MCF 10A (cell line): ENCODE data around the gene FLT1. TPM values are rescaled to one million over a fixed set of nuclear protein-coding genes. Genes with fewer than 3 reads are reported as not detected.

Source experiments
- BruUV-seq: library from RNA; stranded (reverse); fragments of 400-500 nt; replicated peaks from 2 replicates; lab custom pipeline; 2021; lab: Mats Ljungman, UMichigan
- CTCF ChIA-PET: fragments of 300-600 bp; sonication (Branson Sonifier 250); formaldehyde crosslinking; extraction: SDS; loops from one replicate; lab custom pipeline; 2021; ENCODE audit warnings: antibody characterized with exemption, inconsistent platforms; lab: Yijun Ruan, JAX
- POLR2A ChIA-PET: fragments of 300-600, 350-650 bp; sonication (Branson Sonifier 250); formaldehyde crosslinking; extraction: SDS; loops from one replicate; lab custom pipeline; 2020; ENCODE audit warnings: antibody characterized with exemption, inconsistent platforms; lab: Yijun Ruan, JAX
- DNase-seq: peaks from one replicate; pipeline ENCODE4 v3.0.0-alpha.2; 2018; ENCODE audit not compliant: unreplicated experiment
- H3K27ac Mint-ChIP-seq: one replicate; pipeline ENCODE4 v1.8.0; 2022; ENCODE audit warnings: mild to moderate bottlenecking, low read depth, mixed read lengths; ENCODE audit not compliant: unreplicated experiment
- H3K27me3 Mint-ChIP-seq: one replicate; pipeline ENCODE4 v1.8.0; 2022; ENCODE audit warnings: mixed read lengths; ENCODE audit not compliant: insufficient read depth, unreplicated experiment
- H3K36me3 Mint-ChIP-seq: one replicate; pipeline ENCODE4 v1.8.0; 2022; ENCODE audit warnings: mild to moderate bottlenecking, moderate library complexity, mixed read lengths; ENCODE audit not compliant: insufficient read depth, unreplicated experiment
- H3K4me1 Mint-ChIP-seq: one replicate; pipeline ENCODE4 v1.8.0; 2022; ENCODE audit warnings: mixed read lengths; ENCODE audit not compliant: insufficient read depth, unreplicated experiment
- H3K4me3 Mint-ChIP-seq: one replicate; pipeline ENCODE4 v1.8.0; 2022; ENCODE audit warnings: mild to moderate bottlenecking, moderate library complexity, mixed read lengths; ENCODE audit not compliant: unreplicated experiment
- H3K9me3 Mint-ChIP-seq: one replicate; pipeline ENCODE4 v1.8.0; 2022; ENCODE audit warnings: mixed read lengths; ENCODE audit not compliant: unreplicated experiment
- intact Hi-C: fragments of 100-400 bp; cut with micrococcal nuclease; formaldehyde crosslinking; loops from 2 replicates; pipeline ENCODE4 v1.14.1; 2022
- total RNA-seq: library from RNA; stranded (reverse); gene quantifications from 2 replicates; pipeline ENCODE4 v1.2.3, GENCODE V29; 2022
- TF ChIP-seq, protein P1 (sequence below): fragments of 200-600 bp; IDR thresholded peaks from one replicate; pipeline ENCODE4 v1.8.0; 2022; ENCODE audit warnings: antibody characterized with exemption, mild to moderate bottlenecking; ENCODE audit not compliant: unreplicated experiment

FLT1 gene
- total RNA-seq, 1 experiment from 2014 or later = not detected

- DNase-seq = no peak
- intact Hi-C loops = no loop called here
- H3K36me3 Mint-ChIP-seq = no peaks in the 10 kb centered on the region
- CTCF ChIA-PET = no interaction called here
- H3K9me3 Mint-ChIP-seq = no peaks in the 10 kb centered on the region
- POLR2A ChIA-PET = no interaction called here
- H3K27me3 Mint-ChIP-seq = peaks cover 56% of the 10 kb centered on the region
- H3K4me3 Mint-ChIP-seq = no peak overlapping the region
- no peak overlapping the region for H3K27ac Mint-ChIP-seq
- TF ChIP-seq, protein P1, sequence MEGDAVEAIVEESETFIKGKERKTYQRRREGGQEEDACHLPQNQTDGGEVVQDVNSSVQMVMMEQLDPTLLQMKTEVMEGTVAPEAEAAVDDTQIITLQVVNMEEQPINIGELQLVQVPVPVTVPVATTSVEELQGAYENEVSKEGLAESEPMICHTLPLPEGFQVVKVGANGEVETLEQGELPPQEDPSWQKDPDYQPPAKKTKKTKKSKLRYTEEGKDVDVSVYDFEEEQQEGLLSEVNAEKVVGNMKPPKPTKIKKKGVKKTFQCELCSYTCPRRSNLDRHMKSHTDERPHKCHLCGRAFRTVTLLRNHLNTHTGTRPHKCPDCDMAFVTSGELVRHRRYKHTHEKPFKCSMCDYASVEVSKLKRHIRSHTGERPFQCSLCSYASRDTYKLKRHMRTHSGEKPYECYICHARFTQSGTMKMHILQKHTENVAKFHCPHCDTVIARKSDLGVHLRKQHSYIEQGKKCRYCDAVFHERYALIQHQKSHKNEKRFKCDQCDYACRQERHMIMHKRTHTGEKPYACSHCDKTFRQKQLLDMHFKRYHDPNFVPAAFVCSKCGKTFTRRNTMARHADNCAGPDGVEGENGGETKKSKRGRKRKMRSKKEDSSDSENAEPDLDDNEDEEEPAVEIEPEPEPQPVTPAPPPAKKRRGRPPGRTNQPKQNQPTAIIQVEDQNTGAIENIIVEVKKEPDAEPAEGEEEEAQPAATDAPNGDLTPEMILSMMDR = no peak
- BruUV-seq = no TSS peak
- no peaks in the 10 kb centered on the region for H3K4me1 Mint-ChIP-seq
Observed at GRCh38 chr13:28488376-28489005, 6.4 kb downstream of the FLT1 start.

- Mint-ChIP-seq H3K36me3 (no peaks in the 10 kb centered on the region), H3K27ac (no peak overlapping the region), H3K9me3 (no peaks in the 10 kb centered on the region), H3K27me3 (peaks cover 52% of the 10 kb centered on the region), H3K4me1 (no peaks in the 10 kb centered on the region), H3K4me3 (no peak overlapping the region)
- TF ChIP-seq, protein P1 = no peak
- ChIA-PET POLR2A (interaction anchor here (0.6 kb wide), 1 partner anchor 1907 kb away, joined by 3 read pairs; no protein-coding TSS in a partner anchor), CTCF (interaction anchor here (0.7 to 1.0 kb wide), 2 partner anchors 150 to 1134 kb away, joined by 4 read pairs; no protein-coding TSS in a partner anchor)
- BruUV-seq = no TSS peak
- intact Hi-C loops = no loop called here
- DNase-seq = no peak
Observed at GRCh38 chr13:28485996-28486543, 8.9 kb downstream of the FLT1 start.

- POLR2A ChIA-PET = no interaction called here
- Mint-ChIP-seq H3K4me3 (no peak overlapping the region), H3K9me3 (no peaks in the 10 kb centered on the region), H3K27me3 (peaks cover 52% of the 10 kb centered on the region), H3K36me3 (no peaks in the 10 kb centered on the region), H3K4me1 (no peaks in the 10 kb centered on the region), H3K27ac (no peak overlapping the region)
- CTCF ChIA-PET = interaction anchor here (0.7 to 1.0 kb wide), 2 partner anchors 151 to 1135 kb away, joined by 4 read pairs; no protein-coding TSS in a partner anchor
- no TSS peak for BruUV-seq
- TF ChIP-seq, protein P1 = no peak
- DNase-seq = no peak
- intact Hi-C loops = no loop called here
Observed at GRCh38 chr13:28485551-28485950, 9.4 kb downstream of the FLT1 start.

DNA sequence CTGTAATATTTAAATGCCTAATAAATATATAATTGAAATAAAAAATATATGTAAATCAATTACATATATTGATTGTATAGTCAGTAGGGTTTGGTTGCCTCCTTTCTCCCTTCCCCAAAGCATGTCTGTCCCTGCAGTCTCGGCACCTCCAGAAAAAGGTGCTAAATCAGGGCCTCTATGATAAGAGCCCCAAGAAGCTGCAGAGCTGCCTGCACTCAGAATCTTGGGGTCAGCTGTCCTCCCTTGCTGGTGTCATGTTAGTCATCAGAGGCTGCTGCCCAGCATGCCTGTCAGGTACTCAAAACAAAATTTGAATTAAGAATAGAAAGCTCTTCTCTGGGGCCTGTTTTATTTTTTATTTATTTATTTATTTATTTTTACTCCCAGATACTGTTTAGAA is 9.8 kb downstream of the FLT1 start:
- H3K9me3 Mint-ChIP-seq = no peaks in the 10 kb centered on the region
- H3K27ac Mint-ChIP-seq = no peak overlapping the region
- H3K4me3 Mint-ChIP-seq = no peak overlapping the region
- H3K36me3 Mint-ChIP-seq = no peaks in the 10 kb centered on the region
- intact Hi-C loops = no loop called here
- H3K4me1 Mint-ChIP-seq = no peaks in the 10 kb centered on the region
- ChIA-PET POLR2A (no interaction called here), CTCF (no interaction called here)
- TF ChIP-seq, protein P1 = no peak
- H3K27me3 Mint-ChIP-seq = peaks cover 52% of the 10 kb centered on the region
- BruUV-seq = no TSS peak
- DNase-seq = no peak
